NCI-H1048 (cell line): ENCODE data around the gene IARS2.
"Not testable (repeated sequence)": the region's sequence is repeated elsewhere in the genome, so short reads cannot be mapped to it uniquely, and the experiment has no call there.

Source experiments
- DNase-seq: peaks from one replicate; lab custom pipeline; 2025; lab: John Stamatoyannopoulos, UW

The IARS2 gene

DNA sequence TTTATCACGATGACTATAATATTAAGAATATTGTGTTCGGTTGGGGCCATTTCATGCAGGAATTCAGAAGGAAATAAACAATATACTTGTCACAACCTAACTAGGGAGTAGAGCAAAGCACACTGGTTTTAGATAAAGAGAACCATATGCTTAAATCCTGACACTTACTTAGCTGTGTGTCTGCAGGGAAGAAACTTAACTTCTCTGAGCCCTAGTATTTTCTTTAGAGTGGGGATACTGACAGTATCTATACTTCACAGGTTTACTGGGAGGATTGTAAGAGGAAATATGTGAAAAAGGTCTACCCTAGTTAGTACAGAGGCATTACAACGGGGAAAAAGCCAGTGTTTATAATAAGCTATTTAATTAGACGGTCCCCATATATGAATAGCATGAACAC is 72.9 kb downstream of the IARS2 start:
- DNase-seq, result no peak

DNA sequence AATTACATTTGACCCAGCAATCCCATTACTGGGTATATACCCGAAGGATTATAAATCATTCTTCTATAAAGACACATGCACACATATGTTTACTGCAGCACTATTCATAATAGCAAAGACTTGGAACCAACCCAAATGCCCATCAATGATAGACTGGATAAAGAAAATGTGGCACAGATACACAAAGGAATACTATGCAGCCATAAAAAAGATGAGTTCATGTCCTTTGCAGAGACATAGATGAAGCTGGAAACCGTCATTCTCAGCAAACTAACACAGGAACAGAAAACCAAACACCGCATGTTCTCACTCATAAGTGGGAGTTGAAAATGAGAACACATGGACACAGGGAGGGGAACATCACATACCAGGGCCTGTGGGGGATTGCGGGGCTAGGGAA is 76.0 kb downstream of the IARS2 start:
- DNase-seq, result not testable (repeated sequence)

- DNase-seq, result no peak
Observed at GRCh38 chr1:220170836-220171526, 77.0 kb downstream of the IARS2 start.

DNA sequence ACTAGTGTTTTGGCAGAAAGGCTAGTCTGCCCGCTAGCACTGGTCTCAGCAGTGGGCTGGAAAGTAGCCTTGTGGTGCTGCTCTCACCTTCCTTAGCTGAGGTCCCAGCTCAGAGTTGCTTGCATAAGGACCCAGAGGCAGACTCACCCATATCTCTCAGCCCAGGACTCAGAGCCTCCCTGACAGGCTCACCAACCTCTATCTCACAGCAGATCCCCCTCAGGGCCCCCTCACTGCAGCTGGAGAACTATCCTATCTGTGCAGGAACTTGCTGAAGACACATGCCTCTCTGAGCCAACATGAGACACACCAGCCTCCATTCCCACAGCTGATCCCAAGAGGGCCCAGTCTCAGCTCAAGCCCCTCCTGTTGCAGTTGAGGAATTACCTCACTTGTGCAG is 82.6 kb downstream of the IARS2 start:
- no peak for DNase-seq

DNA sequence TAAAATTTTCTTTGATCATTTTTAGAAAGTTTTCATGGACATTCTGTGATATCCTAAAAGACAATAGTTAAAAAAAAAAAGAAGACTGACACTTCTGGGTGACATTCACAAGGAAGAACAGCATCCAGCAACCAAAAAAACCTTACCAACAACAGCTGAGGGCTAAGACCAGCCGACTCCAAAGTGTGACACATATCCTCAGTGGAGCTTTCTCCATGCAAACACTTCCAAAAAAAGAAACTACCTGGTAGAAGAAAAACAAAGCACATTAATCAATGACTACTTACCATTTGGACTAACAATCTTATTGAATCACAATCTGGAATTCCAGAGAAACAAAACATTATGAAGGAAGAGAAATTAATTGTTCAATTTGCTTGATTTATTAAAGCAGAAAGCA is 88.2 kb downstream of the IARS2 start:
- DNase-seq, result no peak

DNA sequence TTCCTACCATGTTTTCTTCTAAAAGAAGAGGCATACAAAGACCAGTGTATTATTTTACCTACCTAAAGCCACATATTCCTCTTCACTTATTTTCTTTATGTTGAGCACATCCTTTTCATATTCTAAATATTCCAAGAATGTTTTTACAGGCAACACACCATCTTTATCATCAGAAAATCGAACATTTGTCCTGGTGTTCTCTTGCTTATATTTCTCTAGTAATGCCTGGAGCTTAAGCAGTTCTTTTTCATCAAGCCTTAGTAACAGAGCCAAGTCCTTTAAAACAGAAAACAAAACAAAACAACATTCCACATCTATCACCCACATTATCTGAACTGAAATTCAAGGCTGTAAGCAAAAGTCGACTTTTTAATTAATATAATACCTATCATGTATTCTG is 88.7 kb downstream of the IARS2 start:
- no peak for DNase-seq

DNA sequence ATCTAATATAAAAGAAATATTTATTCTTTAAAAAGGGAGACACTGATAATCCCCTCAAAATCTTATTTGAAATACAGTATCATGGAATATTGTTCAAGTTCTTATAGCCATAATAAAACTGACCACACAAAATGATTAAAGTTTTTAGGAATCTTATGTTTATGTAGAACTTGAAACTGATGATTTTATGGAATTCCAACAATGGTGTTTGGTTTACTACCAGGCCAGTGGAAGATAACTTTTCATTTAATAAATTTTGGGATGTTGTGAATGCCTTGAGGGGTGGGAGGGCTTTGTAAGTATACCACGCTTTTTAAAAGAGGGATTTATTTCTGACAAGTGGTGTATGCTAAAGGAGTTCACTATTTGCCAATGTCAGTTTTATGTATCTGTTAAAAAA is 90.6 kb downstream of the IARS2 start:
- DNase-seq, result no peak

DNA sequence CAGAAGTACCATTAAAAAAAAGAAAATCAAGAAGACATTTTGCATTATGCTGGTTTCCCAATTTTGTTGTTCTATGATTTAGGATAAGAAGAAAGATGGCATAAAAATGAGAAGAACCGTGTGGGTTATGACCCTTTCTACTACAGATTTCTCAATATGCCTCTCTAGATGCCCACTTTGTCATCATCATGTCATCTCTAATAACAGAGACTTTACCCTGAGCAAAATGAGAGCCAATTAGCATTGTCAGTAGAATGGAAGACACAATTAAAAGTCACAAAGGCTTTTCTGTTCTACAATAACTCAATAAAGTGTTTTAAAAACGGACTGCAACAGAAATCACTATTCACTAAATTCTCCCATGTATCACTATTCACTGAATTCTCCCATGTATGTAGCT is 92.8 kb downstream of the IARS2 start:
- no peak for DNase-seq

DNA sequence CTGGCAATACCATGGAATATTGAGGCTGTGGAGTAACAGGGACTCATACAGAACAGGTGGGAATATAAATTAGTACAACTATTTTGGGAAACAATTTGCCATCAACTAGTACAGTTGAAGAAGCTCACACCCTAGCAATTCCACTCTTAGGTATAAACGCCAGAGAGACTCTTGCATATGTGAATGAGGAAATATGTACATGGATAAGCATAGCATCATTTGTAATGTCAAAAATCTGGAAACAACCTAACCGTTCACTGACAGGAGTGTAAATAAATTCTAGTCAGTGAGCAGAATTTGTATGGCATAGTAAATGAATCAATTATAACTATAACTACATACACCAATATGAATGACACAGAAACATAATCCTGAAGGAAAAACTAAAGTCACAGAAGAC is 94.6 kb downstream of the IARS2 start:
- no peak for DNase-seq

- no peak for DNase-seq
Observed at GRCh38 chr1:220189750-220190347, 95.9 kb downstream of the IARS2 start.

- no peak for DNase-seq
Observed at GRCh38 chr1:220195701-220196100, 101.8 kb downstream of the IARS2 start.
